Activated T-cell treated with anti-CD3 and anti-CD28 coated beads for 1 hour (primary cell): Measurements from ENCODE around the gene RAB11FIP5.
A peak's percentile ranks its signal among the peaks of the same experiment; 100 is the strongest.

ENCODE experiments used
- DNase-seq: peaks from one replicate; pipeline ENCODE4 v3.0.0-alpha.2; 2020; ENCODE audit warnings: low read depth

The RAB11FIP5 gene

GRCh38 chr2:73087311-73087710 lies 25.4 kb downstream of the RAB11FIP5 start:
- no peak for DNase-seq

- peak; percentile 77 for DNase-seq
Measured at GRCh38 chr2:73085691-73086090, 27.1 kb downstream of the RAB11FIP5 start.

GRCh38 chr2:73084971-73085370 lies 27.8 kb downstream of the RAB11FIP5 start:
- DNase-seq = no peak

- no peak for DNase-seq
Measured at GRCh38 chr2:73083886-73084800, 28.6 kb downstream of the RAB11FIP5 start.

- DNase-seq = no peak
Measured at GRCh38 chr2:73082523-73083410, 30.0 kb downstream of the RAB11FIP5 start.

- no peak for DNase-seq
Measured at GRCh38 chr2:73081181-73081671, 31.5 kb downstream of the RAB11FIP5 start.

- no peak for DNase-seq
Measured at GRCh38 chr2:73080321-73081131, 32.2 kb downstream of the RAB11FIP5 start.

GRCh38 chr2:73079636-73080035 lies 33.1 kb downstream of the RAB11FIP5 start:
- no peak for DNase-seq

GRCh38 chr2:73078457-73079411 lies 34.0 kb downstream of the RAB11FIP5 start:
- DNase-seq = no peak

- DNase-seq = no peak
Measured at GRCh38 chr2:73077424-73077795, 35.3 kb downstream of the RAB11FIP5 start.

- DNase-seq = no peak
Measured at GRCh38 chr2:73076701-73077423, 35.9 kb downstream of the RAB11FIP5 start.

GRCh38 chr2:73075477-73076373 lies 37.0 kb downstream of the RAB11FIP5 start:
- DNase-seq = no peak

GRCh38 chr2:73074110-73075069 lies 38.4 kb downstream of the RAB11FIP5 start:
- no peak for DNase-seq

GRCh38 chr2:73072416-73072815 lies 40.3 kb downstream of the RAB11FIP5 start:
- DNase-seq = no peak

GRCh38 chr2:73072129-73072395 lies 40.7 kb downstream of the RAB11FIP5 start:
- DNase-seq = no peak

GRCh38 chr2:73071360-73072128 lies 41.2 kb downstream of the RAB11FIP5 start, which contains the start of gene SFXN5:
Gene SFXN5, minus strand, starts transcription at chr2:73071712. Its CDS starts 7 bp downstream, at chr2:73071705.
- peak; percentile 93 for DNase-seq
